Naive thymus-derived CD4-positive, alpha-beta T cell (primary cell): ENCODE results near the gene RFXANK. TPM values are rescaled to one million over a fixed set of nuclear protein-coding genes. Genes with fewer than 3 reads are reported as not detected.

Source experiments
- ATAC-seq: fragments of 150-1000 bp; cut with Tn5 transposase; 2 replicates; pipeline ENCODE4 v1.10.0; 2021; ENCODE audit warnings: mild to moderate bottlenecking, moderate library complexity
- CTCF ChIA-PET: fragments of 350-600 bp; sonication (Branson Sonifier 250); formaldehyde crosslinking; loops from one replicate; lab custom pipeline; 2021; ENCODE audit warnings: antibody characterized with exemption; lab: Charles Lee
- POLR2A ChIA-PET: fragments of 350-600 bp; sonication (Branson Sonifier 250); formaldehyde crosslinking; loops from one replicate; lab custom pipeline; 2021; ENCODE audit warnings: antibody characterized with exemption, inconsistent platforms; lab: Charles Lee
- DNase-seq, 9 donors: peaks; one replicate each; pipeline versions ENCODE4 v3.0.0 to v3.0.0-alpha.2; 2020 to 2022; ENCODE audit warnings: mixed read lengths in 1 of 9
- H3K27ac ChIP-seq: one replicate; pipeline ENCODE4 v1.7.0; 2013; ENCODE audit warnings: mild to moderate bottlenecking, low read depth, low read length, moderate library complexity
- H3K27me3 ChIP-seq, 2 donors: one replicate each; pipeline ENCODE4 v1.7.0; 2013; ENCODE audit warnings: low read length in 2 of 2, mild to moderate bottlenecking in 2 of 2, moderate library complexity in 2 of 2; ENCODE audit not compliant: control insufficient read depth in 2 of 2, insufficient read depth in 2 of 2
- H3K36me3 ChIP-seq, 3 experiments: 1 replicate in 2 of 3; 2 replicates in 1 of 3; pipeline ENCODE4 v1.7.0; 2013; ENCODE audit warnings: low read length in 3 of 3, mild to moderate bottlenecking in 3 of 3, moderate library complexity in 1 of 3; ENCODE audit not compliant: insufficient read depth in 3 of 3, control insufficient read depth in 2 of 3
- H3K4me1 ChIP-seq, 2 donors: one replicate each; pipeline ENCODE4 v1.7.0; 2013; ENCODE audit warnings: low read length in 2 of 2, mild to moderate bottlenecking in 2 of 2, moderate library complexity in 1 of 2; ENCODE audit not compliant: control insufficient read depth in 2 of 2, insufficient read depth in 2 of 2
- H3K4me3 ChIP-seq: 2 replicates; pipeline ENCODE4 v1.7.0; 2013; ENCODE audit warnings: mild to moderate bottlenecking, low read length
- H3K9me3 ChIP-seq, 3 experiments: 1 replicate in 2 of 3; 2 replicates in 1 of 3; pipeline ENCODE4 v1.7.0; 2013; ENCODE audit warnings: low read length in 3 of 3; ENCODE audit not compliant: control insufficient read depth in 2 of 3
- H3K27ac Mint-ChIP-seq, 9 donors: one replicate each; pipeline ENCODE4 v1.8.0; 2020 to 2022; ENCODE audit warnings: mixed read lengths in 9 of 9, mild to moderate bottlenecking in 8 of 9, moderate library complexity in 5 of 9, inconsistent platforms in 2 of 9
- H3K27me3 Mint-ChIP-seq, 5 donors: one replicate each; pipeline ENCODE4 v1.8.0; 2021 to 2022; ENCODE audit warnings: mixed read lengths in 5 of 5, mild to moderate bottlenecking in 1 of 5
- H3K36me3 Mint-ChIP-seq, 5 donors: one replicate each; pipeline ENCODE4 v1.8.0; 2020 to 2022; ENCODE audit warnings: mixed read lengths in 5 of 5, mild to moderate bottlenecking in 3 of 5, inconsistent platforms in 1 of 5
- H3K4me1 Mint-ChIP-seq, 7 donors: one replicate each; pipeline ENCODE4 v1.8.0; 2020 to 2022; ENCODE audit warnings: mixed read lengths in 7 of 7, mild to moderate bottlenecking in 3 of 7, inconsistent platforms in 1 of 7
- H3K4me3 Mint-ChIP-seq, 10 donors: one replicate each; pipeline ENCODE4 v1.8.0; 2020 to 2022; ENCODE audit warnings: mild to moderate bottlenecking in 10 of 10, mixed read lengths in 10 of 10, moderate library complexity in 6 of 10, inconsistent platforms in 2 of 10
- H3K9me3 Mint-ChIP-seq, 11 donors: one replicate each; pipeline ENCODE4 v1.8.0; 2020 to 2022; ENCODE audit warnings: mixed read lengths in 11 of 11, mild to moderate bottlenecking in 4 of 11, inconsistent platforms in 1 of 11, moderate library complexity in 1 of 11
- intact Hi-C, 2 donors: fragments of 100-400 bp; cut with micrococcal nuclease; formaldehyde crosslinking; loops; one replicate each; pipeline ENCODE4 v1.15.1; 2023
- polyA plus RNA-seq, 2 donors: library from polyadenylated mRNA; unstranded; fragments of 300-500 nt; fragmentation: Illumina TruSeq; gene quantifications; one replicate each; pipeline ENCODE4 v1.2.3, GENCODE V29; 2021
- total RNA-seq, 6 experiments: library from RNA in 5 of 6; stranded (reverse) in 5 of 6; gene quantifications; 1 replicate in 5 of 6; 2 replicates in 1 of 6; pipeline ENCODE4 v1.2.3 and lab custom pipeline; 2021 to 2026

Gene RFXANK
- total and polyA plus RNA-seq, 7 experiments from 2014 or later, result 60.8 to 114 (median 76.9) TPM

DNA sequence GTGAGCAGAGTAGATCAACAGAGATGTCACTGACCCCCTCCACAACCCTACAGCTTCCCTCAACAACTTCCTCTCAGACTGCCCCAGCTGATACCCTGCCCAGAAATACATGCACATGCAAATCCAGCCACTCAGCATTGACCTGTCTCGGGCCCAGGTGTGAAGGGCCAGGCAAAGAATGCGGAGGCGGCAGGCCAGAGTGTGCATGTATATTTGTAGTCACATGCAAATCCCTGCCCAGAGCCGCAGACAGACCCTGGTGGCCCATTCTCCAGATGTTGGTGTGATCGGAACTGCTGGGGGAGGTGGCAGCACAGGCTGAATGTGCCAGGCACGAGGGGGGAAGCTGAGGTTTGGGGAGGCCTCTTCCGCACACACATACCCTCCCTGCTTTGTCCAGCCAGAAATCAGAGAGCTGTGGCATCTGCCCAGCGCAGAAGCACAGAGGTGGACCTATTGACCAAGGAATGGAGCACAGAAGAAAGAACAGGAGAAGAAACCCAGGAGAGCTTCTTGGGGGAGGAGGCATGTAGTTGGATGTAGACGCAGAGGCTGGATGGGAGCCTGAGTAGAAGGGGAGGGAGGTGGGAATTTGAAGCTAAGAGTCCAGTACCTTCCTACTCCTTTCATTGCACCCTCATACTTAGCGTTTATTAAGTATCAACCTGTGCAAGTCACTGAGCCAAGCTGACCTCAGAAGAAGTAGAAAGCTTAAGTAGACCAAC, 36.4 kb upstream of the RFXANK start:
- Mint-ChIP-seq H3K27me3 (no peaks in the 10 kb centered on the region), H3K36me3 (peaks cover 4 to 30% (median 12%) of the 10 kb centered on the region in 5 donors), H3K4me3 (no peak overlapping the region), H3K27ac (peak overlapping the region in 2 of 9 donors; percentile 45 to 67), H3K9me3 (peaks cover 0 to 5% (median 0%) of the 10 kb centered on the region in 11 donors), H3K4me1 (peaks cover 0 to 2% (median 0%) of the 10 kb centered on the region in 7 donors)
- intact Hi-C loops, result no loop called here
- ATAC-seq, result no peak
- H3K27me3 ChIP-seq, result no peaks in the 10 kb centered on the region
- no peak overlapping the region for H3K4me3 ChIP-seq
- H3K27ac ChIP-seq, result no peak overlapping the region
- CTCF ChIA-PET, result interaction anchor here (1.2 kb wide), 1 partner anchor 10 kb away, joined by 3 read pairs; no protein-coding TSS in a partner anchor
- no peaks in the 10 kb centered on the region for H3K4me1 ChIP-seq
- POLR2A ChIA-PET, result interaction anchor here (0.6 kb wide), 1 partner anchor 595 kb away, joined by 3 read pairs; no protein-coding TSS in a partner anchor
- DNase-seq, result no peak
- H3K9me3 ChIP-seq, result no peaks in the 10 kb centered on the region
- H3K36me3 ChIP-seq, result peaks cover 0 to 19% (median 3%) of the 10 kb centered on the region in 3 experiments

DNA sequence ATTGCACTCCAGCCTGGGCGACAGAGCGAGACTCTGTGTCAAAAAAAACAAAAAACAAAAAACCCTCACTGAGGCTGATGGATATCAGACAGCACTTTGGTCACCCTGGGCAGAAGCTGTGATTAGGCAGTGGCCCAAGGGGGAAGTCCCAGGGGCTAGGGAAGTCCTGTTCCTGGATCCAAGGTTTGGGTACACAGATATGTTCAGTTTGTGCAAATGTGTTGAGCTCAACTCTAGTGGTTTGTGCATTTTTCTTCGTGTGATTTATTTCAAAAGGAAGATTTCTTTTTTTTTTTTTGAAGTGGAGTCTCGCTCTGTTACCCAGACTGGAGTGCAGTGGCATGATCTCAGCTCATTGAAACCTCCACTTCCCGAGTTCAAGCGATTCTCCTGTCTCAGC, 34.2 kb upstream of the RFXANK start:
- H3K27ac Mint-ChIP-seq, result no peak overlapping the region
- H3K9me3 Mint-ChIP-seq, result peaks cover 0 to 5% (median 0%) of the 10 kb centered on the region in 11 donors
- POLR2A ChIA-PET, result interaction anchor here (0.7 kb wide), 1 partner anchor 1602 kb away, joined by 3 read pairs; no protein-coding TSS in a partner anchor
- DNase-seq (no peak), ATAC-seq (no peak)
- intact Hi-C loops, result no loop called here
- CTCF ChIA-PET, result interaction anchor here (1.0 to 1.3 kb wide), 3 partner anchors 9 to 15 kb away, joined by 3 read pairs; no protein-coding TSS in a partner anchor
- no peaks in the 10 kb centered on the region for H3K27me3 Mint-ChIP-seq
- H3K27ac ChIP-seq, result no peak overlapping the region
- peaks cover 0 to 19% (median 3%) of the 10 kb centered on the region in 3 experiments for H3K36me3 ChIP-seq
- no peaks in the 10 kb centered on the region for H3K27me3 ChIP-seq
- no peak overlapping the region for H3K4me3 ChIP-seq
- peaks cover 0 to 7% (median 2%) of the 10 kb centered on the region in 7 donors for H3K4me1 Mint-ChIP-seq
- no peaks in the 10 kb centered on the region for H3K4me1 ChIP-seq
- no peaks in the 10 kb centered on the region for H3K9me3 ChIP-seq
- H3K4me3 Mint-ChIP-seq, result no peak overlapping the region
- peaks cover 4 to 30% (median 12%) of the 10 kb centered on the region in 5 donors for H3K36me3 Mint-ChIP-seq

DNA sequence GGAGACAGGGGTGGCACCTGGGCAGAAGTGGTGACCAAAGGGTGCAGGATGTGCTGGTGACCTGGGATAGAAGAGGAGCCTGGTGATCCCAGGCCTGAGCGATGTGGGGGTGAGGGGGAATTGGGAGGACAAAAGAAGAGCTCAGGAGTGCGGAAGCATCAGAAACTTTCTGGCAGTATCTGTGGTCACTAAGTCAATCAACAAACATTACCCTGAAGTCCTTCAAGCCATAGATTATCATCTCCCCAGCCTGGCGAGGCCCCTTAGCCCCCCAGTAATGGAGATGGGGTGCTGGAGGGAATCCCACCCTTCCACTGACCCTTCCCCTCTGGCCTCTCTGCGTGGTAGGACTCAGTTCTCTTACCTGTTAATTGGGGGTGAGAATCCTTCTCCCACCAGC, 32.5 kb upstream of the RFXANK start:
- DNase-seq, result no peak
- POLR2A ChIA-PET, result no interaction called here

GRCh38 chr19:19160461-19161035, 31.5 kb upstream of the RFXANK start:
- POLR2A ChIA-PET, result interaction anchor here (0.6 kb wide), 1 partner anchor 90 kb away, joined by 3 read pairs; no protein-coding TSS in a partner anchor
- Histone ChIP-seq H3K36me3 (peaks cover 0 to 14% (median 3%) of the 10 kb centered on the region in 3 experiments), H3K4me3 (no peak overlapping the region), H3K4me1 (no peaks in the 10 kb centered on the region), H3K27ac (no peak overlapping the region), H3K9me3 (no peaks in the 10 kb centered on the region), H3K27me3 (no peaks in the 10 kb centered on the region)
- no peaks in the 10 kb centered on the region for H3K27me3 Mint-ChIP-seq
- CTCF ChIA-PET, result no interaction called here
- H3K4me3 Mint-ChIP-seq, result no peak overlapping the region
- H3K27ac Mint-ChIP-seq, result no peak overlapping the region
- DNase-seq (no peak), ATAC-seq (no peak)
- peaks cover 0 to 7% (median 2%) of the 10 kb centered on the region in 7 donors for H3K4me1 Mint-ChIP-seq
- peaks cover 0 to 5% (median 0%) of the 10 kb centered on the region in 11 donors for H3K9me3 Mint-ChIP-seq
- peaks cover 4 to 23% (median 10%) of the 10 kb centered on the region in 5 donors for H3K36me3 Mint-ChIP-seq
- intact Hi-C loops, result no loop called here

More for the DNA sequence above, 32.5 kb upstream of the RFXANK start:
- peaks cover 0 to 7% (median under 1%) of the 10 kb centered on the region in 7 donors for H3K4me1 Mint-ChIP-seq
- Histone ChIP-seq H3K36me3 (peaks cover 0 to 19% (median 3%) of the 10 kb centered on the region in 3 experiments), H3K4me1 (no peaks in the 10 kb centered on the region), H3K4me3 (no peak overlapping the region), H3K9me3 (no peaks in the 10 kb centered on the region), H3K27ac (no peak overlapping the region), H3K27me3 (no peaks in the 10 kb centered on the region)
- intact Hi-C loops, result no loop called here
- no peak overlapping the region for H3K4me3 Mint-ChIP-seq
- no peaks in the 10 kb centered on the region for H3K27me3 Mint-ChIP-seq
- H3K27ac Mint-ChIP-seq, result no peak overlapping the region
- peaks cover 0 to 5% (median 0%) of the 10 kb centered on the region in 11 donors for H3K9me3 Mint-ChIP-seq
- CTCF ChIA-PET, result no interaction called here
- no peak for ATAC-seq
- H3K36me3 Mint-ChIP-seq, result peaks cover 4 to 28% (median 12%) of the 10 kb centered on the region in 5 donors

GRCh38 chr19:19162495-19162894, 29.6 kb upstream of the RFXANK start:
- H3K36me3 Mint-ChIP-seq, result peaks cover 0 to 6% (median 0%) of the 10 kb centered on the region in 5 donors
- no peaks in the 10 kb centered on the region for H3K9me3 ChIP-seq
- H3K9me3 Mint-ChIP-seq, result peaks cover 0 to 1% (median 0%) of the 10 kb centered on the region in 11 donors
- ChIA-PET POLR2A (no interaction called here), CTCF (no interaction called here)
- no peak for DNase-seq
- no peaks in the 10 kb centered on the region for H3K27me3 Mint-ChIP-seq
- no peaks in the 10 kb centered on the region for H3K4me1 ChIP-seq
- H3K27ac Mint-ChIP-seq, result no peak overlapping the region
- ATAC-seq, result no peak
- no peak overlapping the region for H3K4me3 Mint-ChIP-seq
- no peak overlapping the region for H3K27ac ChIP-seq
- intact Hi-C loops, result no loop called here
- H3K27me3 ChIP-seq, result no peaks in the 10 kb centered on the region
- no peak overlapping the region for H3K4me3 ChIP-seq
- peaks cover 0 to 3% (median 0%) of the 10 kb centered on the region in 3 experiments for H3K36me3 ChIP-seq
- peaks cover 0 to 7% (median 2%) of the 10 kb centered on the region in 7 donors for H3K4me1 Mint-ChIP-seq

DNA sequence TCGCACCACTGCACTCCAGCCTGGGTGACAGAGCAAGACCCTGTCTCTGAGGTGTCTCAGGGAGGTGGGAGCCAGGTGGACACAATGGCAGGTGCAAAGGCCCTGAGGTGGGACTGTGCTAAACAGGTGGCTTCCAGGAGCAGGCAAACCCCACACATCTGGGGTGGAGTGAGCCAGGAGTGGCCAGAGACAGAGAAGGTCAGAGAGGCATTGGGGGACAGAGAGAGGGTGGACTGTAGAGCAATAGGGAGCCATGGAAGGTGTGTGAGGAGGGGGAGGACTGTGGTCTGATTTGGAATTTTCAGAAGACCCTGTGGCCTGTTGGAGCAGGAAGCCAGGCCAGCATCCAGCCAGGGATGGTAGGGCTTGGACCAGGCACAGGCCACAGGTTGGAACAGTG, 26.7 kb upstream of the RFXANK start:
- Mint-ChIP-seq H3K4me3 (no peak overlapping the region), H3K4me1 (peaks cover 8 to 21% (median 11%) of the 10 kb centered on the region in 7 donors), H3K36me3 (peaks cover 0 to 3% (median 0%) of the 10 kb centered on the region in 5 donors), H3K27me3 (peaks cover 0 to 3% (median 0%) of the 10 kb centered on the region in 5 donors), H3K27ac (no peak overlapping the region), H3K9me3 (peaks cover 0 to 1% (median 0%) of the 10 kb centered on the region in 11 donors)
- no peak for ATAC-seq
- peaks cover 0 to 8% of the 10 kb centered on the region in 2 donors for H3K4me1 ChIP-seq
- H3K9me3 ChIP-seq, result no peaks in the 10 kb centered on the region
- intact Hi-C loops, result no loop called here
- H3K36me3 ChIP-seq, result no peaks in the 10 kb centered on the region
- ChIA-PET POLR2A (no interaction called here), CTCF (interaction anchor here (0.6 kb wide), 1 partner anchor 326 kb away, joined by 3 read pairs; no protein-coding TSS in a partner anchor)
- no peak overlapping the region for H3K27ac ChIP-seq
- H3K4me3 ChIP-seq, result no peak overlapping the region
- DNase-seq, result no peak
- no peaks in the 10 kb centered on the region for H3K27me3 ChIP-seq
